Skeletal muscle tissue (tissue), 4 donors: Measurements from ENCODE around the gene KXD1. TPM values are rescaled to one million over a fixed set of nuclear protein-coding genes. Genes with fewer than 3 reads are reported as not detected.
A peak's percentile ranks its signal among the peaks of the same experiment; 100 is the strongest.
"Not testable (repeated sequence)": the region's sequence is repeated elsewhere in the genome, so short reads cannot be mapped to it uniquely, and the experiment has no call there.

Source experiments
- H3K27ac ChIP-seq: one replicate; pipeline ENCODE4 v1.7.0; 2013; ENCODE audit warnings: mild to moderate bottlenecking, low read depth, low read length, inconsistent platforms
- H3K27me3 ChIP-seq, 3 donors: one replicate each; pipeline ENCODE4 v1.7.0; 2013; ENCODE audit warnings: low read length in 3 of 3; ENCODE audit not compliant: control insufficient read depth in 3 of 3, insufficient read depth in 3 of 3
- H3K36me3 ChIP-seq, 3 donors: one replicate each; pipeline ENCODE4 v1.7.0; 2013; ENCODE audit warnings: low read length in 3 of 3; ENCODE audit not compliant: control insufficient read depth in 3 of 3, insufficient read depth in 3 of 3
- H3K4me1 ChIP-seq, 3 donors: one replicate each; pipeline ENCODE4 v1.7.0; 2013; ENCODE audit warnings: low read length in 3 of 3, mild to moderate bottlenecking in 3 of 3; ENCODE audit not compliant: control insufficient read depth in 3 of 3, insufficient read depth in 3 of 3
- H3K4me3 ChIP-seq, 3 donors: one replicate each; pipeline ENCODE4 v1.7.0; 2013; ENCODE audit warnings: low read length in 3 of 3
- H3K9ac ChIP-seq, 3 donors: one replicate each; pipeline ENCODE4 v1.7.0; 2013; ENCODE audit warnings: low read length in 3 of 3, mild to moderate bottlenecking in 3 of 3, moderate library complexity in 2 of 3, low read depth in 1 of 3
- H3K9me3 ChIP-seq, 3 donors: one replicate each; pipeline ENCODE4 v1.7.0; 2013; ENCODE audit warnings: low read length in 3 of 3; ENCODE audit not compliant: control insufficient read depth in 3 of 3
- total RNA-seq: library from RNA; depleted of rRNA; stranded (reverse); fragments of >200 nt; gene quantifications from one replicate; pipeline ENCODE4 v1.2.3, GENCODE V29; 2014
- donor health status: Osteomylitis.

KXD1 gene
- total RNA-seq, 1 donor from 2014 or later = 36.0 TPM

DNA sequence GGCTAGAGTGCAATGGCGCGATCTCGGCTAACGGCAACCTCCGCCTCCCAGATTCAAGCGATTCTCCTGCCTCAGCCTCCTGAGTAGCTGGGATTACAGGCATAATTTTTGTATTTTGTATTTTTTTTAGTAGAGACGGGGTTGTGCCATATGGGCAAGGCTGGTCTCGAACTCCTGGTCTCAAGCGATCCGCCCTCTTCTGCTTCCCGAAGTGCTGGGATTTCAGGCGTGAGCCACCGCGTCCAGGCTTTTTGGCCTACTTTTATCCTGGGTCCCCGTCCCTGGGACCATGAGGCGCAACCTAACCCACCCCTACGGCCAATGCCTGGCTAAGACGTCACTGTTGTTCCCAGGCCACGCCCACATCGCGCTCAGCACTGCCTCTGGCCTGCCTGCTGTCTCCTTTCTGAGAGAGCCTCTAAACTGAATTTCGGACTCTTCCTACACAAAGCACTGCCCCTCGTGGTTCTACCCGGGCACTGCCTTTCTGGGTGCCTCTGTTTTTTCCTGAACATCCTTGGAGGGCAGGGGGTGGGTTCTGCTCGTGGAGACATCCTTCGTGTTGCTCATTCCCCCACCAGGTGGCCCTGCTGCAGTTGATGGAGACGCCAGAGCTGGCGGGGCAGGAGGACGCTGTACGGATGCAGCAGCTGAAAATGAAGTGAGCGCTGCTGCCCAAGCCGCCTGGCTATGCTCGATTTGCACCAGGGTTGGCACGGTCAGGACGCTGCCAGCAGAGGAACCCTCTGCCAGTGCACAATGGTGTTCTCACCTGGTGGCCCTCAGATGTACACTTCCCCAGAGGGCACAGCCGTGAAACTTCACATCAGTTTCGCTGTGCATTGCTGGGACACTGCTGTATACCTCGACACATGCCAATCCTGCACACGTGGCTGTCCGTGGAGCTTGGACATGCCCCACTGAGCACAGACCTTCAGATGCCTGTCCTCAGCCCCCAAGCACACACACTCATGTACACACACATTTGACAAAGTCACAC lies 32.9 kb downstream of the KXD1 start:
- Histone ChIP-seq H3K27ac (no peak overlapping the region), H3K4me3 (peak overlapping the region in 2 of 3 donors; percentile 11 to 87), H3K9ac (peak overlapping the region in 1 of 3 donors; percentile 96), H3K9me3 (no peaks in the 10 kb centered on the region), H3K4me1 (peaks cover 37 to 52% (median 49%) of the 10 kb centered on the region in 3 donors), H3K27me3 (peaks cover 0 to 4% (median 3%) of the 10 kb centered on the region in 3 donors), H3K36me3 (peaks cover 3 to 13% (median 6%) of the 10 kb centered on the region in 3 donors)

DNA sequence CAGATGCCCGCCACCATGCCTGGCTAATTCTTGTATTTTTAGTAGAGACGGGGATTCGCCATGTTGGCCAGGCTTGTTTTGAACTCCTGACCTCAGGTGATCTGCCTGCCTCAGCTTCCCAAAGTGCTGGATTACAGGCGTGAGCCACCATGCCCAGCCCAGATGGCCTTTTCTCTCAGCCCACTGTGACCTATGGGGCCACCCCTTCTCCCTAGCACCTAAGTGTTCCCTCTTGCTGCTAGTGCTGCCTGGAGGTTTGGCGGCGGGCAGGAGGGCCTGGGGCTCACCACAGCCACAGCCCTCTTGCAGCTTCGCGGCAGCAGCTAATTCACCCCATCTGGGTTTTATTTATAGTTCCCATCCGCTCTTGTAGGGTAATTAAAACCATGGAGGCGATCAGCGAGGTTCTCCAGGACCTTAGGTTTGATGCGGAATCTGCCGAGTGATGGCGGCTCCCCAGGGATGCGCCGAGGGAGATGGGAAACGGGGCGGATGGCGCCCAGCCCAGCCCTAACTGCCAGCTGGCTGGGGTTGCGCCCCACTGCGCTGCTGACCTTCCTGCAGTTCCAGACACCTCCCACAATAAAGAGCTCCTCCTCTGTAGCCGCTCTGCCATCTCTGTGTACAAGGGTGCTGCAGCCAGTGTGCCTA lies 34.2 kb downstream of the KXD1 start:
- H3K27me3 ChIP-seq = peaks cover 0 to 8% (median 6%) of the 10 kb centered on the region in 3 donors
- H3K27ac ChIP-seq = no peak overlapping the region
- no peaks in the 10 kb centered on the region for H3K9me3 ChIP-seq
- no peak overlapping the region for H3K4me3 ChIP-seq
- peaks cover 37 to 53% (median 49%) of the 10 kb centered on the region in 3 donors for H3K4me1 ChIP-seq
- no peak overlapping the region for H3K9ac ChIP-seq
- peaks cover 3 to 13% (median 6%) of the 10 kb centered on the region in 3 donors for H3K36me3 ChIP-seq

DNA sequence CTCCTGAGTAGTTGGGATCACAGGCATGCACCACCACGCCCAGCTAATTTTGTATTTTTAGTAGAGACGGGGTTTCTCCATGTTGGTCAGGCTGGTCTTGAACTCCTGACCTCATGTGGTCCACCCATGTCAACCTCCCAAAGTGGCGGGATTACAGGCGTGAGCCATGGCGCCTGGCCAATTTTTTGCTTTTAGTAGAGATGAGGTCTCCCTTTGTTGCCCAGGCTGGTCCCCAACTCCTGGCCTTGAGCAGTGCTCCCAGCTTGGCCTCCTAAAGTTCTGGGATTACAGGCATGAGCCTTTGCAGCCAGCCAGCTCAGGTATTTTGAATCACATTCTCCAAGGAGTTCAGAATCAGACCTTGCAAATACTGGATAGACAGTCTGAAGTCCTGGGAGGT lies 35.1 kb downstream of the KXD1 start:
- H3K27me3 ChIP-seq = peaks cover 0 to 13% (median 11%) of the 10 kb centered on the region in 3 donors
- not testable (repeated sequence) for H3K4me3 ChIP-seq, H3K27ac ChIP-seq, H3K9me3 ChIP-seq, H3K9ac ChIP-seq
- H3K4me1 ChIP-seq = peaks cover 35 to 52% (median 48%) of the 10 kb centered on the region in 3 donors
- peaks cover 3 to 13% (median 6%) of the 10 kb centered on the region in 3 donors for H3K36me3 ChIP-seq

DNA sequence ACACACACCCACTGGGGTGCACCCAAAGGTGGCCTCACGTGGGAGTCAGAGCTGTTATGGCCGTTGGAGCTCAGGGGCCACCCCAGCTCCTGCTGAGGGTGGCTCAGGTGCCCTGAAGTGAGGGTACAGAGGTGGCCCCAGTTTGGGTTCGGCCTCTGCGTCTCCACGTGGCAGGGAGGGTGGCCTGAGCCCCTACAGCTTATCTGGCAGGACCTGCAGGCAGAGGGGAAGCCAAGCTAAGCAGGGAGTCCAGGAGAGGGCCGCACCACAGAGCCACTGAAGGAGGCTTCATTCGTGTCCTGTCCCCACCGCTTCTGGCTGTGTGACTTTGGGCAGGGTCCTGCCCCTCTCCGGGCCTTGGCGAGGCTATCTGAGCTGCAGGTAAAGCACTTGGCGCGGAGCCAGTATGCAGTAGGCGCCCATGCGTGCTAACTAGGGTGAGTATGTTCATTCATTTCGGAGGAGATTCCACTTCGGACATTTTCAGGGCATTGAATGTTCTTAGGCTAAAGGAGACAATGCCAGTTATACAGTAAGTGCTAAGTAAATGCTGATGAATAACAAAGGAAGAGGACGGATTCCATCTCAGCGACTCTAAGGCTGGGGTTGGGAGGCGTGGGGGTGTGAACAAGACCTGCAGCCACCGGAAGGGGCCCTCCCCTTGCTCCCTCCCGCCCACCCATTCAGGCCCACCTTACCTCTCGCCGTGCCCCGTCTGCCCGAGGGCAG lies 35.9 kb downstream of the KXD1 start:
- Histone ChIP-seq H3K36me3 (peaks cover 3 to 13% (median 6%) of the 10 kb centered on the region in 3 donors), H3K9me3 (no peaks in the 10 kb centered on the region), H3K4me3 (no peak overlapping the region), H3K27ac (no peak overlapping the region), H3K9ac (no peak overlapping the region), H3K27me3 (peaks cover 3 to 19% (median 15%) of the 10 kb centered on the region in 3 donors), H3K4me1 (peaks cover 27 to 44% (median 40%) of the 10 kb centered on the region in 3 donors)

GRCh38 chr19:18594096-18594823 lies 36.6 kb downstream of the KXD1 start:
- H3K27me3 ChIP-seq = peaks cover 9 to 24% (median 21%) of the 10 kb centered on the region in 3 donors
- H3K4me1 ChIP-seq = peaks cover 25 to 37% (median 36%) of the 10 kb centered on the region in 3 donors
- H3K9me3 ChIP-seq = no peaks in the 10 kb centered on the region
- peak overlapping the region; percentile 32 to 45 (median 33) for H3K9ac ChIP-seq
- H3K27ac ChIP-seq = no peak overlapping the region
- peaks cover 3 to 13% (median 6%) of the 10 kb centered on the region in 3 donors for H3K36me3 ChIP-seq
- H3K4me3 ChIP-seq = peak overlapping the region; percentile 48 to 57 (median 54)

DNA sequence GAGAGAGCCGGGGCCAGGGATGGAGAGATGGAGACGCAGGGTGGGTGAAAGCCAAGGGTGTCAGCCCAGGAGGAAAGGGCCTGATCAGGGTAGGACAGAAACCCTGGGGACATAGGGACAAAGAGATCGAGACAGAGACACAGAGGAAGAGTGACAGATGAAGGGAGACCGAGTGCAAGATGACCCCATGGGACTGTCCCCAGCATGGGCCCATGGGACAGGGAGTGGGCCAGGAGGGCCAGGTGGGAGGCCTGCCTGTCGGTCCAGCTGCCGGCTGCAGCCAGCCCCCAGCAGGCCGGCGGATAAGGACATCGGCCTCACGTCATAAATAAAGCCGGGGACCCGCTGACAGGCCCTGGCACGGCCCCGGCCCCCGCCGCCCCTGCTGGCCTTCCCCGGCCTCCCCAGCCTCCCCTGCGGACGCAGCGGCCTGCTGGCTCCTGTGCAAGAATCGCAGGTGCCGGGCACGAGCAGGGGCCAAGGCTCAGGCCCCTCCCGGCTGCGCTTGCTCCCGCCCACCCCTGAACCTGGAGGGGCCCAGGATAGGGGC lies 37.2 kb downstream of the KXD1 start:
- H3K4me1 ChIP-seq = peaks cover 18 to 31% (median 30%) of the 10 kb centered on the region in 3 donors
- peak overlapping the region; percentile 32 to 45 (median 33) for H3K9ac ChIP-seq

DNA sequence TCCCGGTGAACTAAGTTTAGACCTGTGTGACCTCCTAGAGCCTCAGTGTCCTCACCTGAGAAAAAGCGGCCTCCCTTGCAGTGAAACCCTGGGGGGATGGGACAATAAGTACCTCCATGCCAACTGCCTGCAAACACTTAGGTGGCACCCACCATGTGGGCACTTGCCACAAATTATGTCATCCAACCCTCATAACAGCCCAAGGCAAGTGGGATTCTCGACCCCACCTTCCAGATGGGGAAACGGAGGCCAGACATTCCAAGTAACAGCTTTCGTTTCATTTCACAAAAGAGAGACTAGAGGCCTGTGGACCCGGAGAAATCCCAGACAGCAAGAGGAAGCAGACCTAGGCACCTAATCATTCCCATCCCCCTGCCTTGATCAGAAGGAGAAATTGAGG lies 37.8 kb downstream of the KXD1 start:
- Histone ChIP-seq H3K9ac (peak overlapping the region in 1 of 3 donors; percentile 1), H3K27ac (no peak overlapping the region), H3K27me3 (peaks cover 10 to 29% (median 27%) of the 10 kb centered on the region in 3 donors), H3K4me3 (no peak overlapping the region), H3K36me3 (peaks cover 3 to 10% (median 6%) of the 10 kb centered on the region in 3 donors), H3K9me3 (no peaks in the 10 kb centered on the region), H3K4me1 (peaks cover 14 to 25% (median 24%) of the 10 kb centered on the region in 3 donors)

More for the DNA sequence above, 37.2 kb downstream of the KXD1 start:
- peaks cover 3 to 13% (median 6%) of the 10 kb centered on the region in 3 donors for H3K36me3 ChIP-seq
- no peaks in the 10 kb centered on the region for H3K9me3 ChIP-seq
- H3K27ac ChIP-seq = no peak overlapping the region
- H3K27me3 ChIP-seq = peaks cover 10 to 29% (median 27%) of the 10 kb centered on the region in 3 donors
- H3K4me3 ChIP-seq = peak overlapping the region; percentile 48 to 57 (median 54)

GRCh38 chr19:18596752-18597157 lies 39.1 kb downstream of the KXD1 start:
- Histone ChIP-seq H3K36me3 (peaks cover 0 to 3% (median 0%) of the 10 kb centered on the region in 3 donors), H3K4me3 (no peak overlapping the region), H3K4me1 (peaks cover 13 to 21% (median 17%) of the 10 kb centered on the region in 3 donors), H3K27ac (no peak overlapping the region), H3K9me3 (no peaks in the 10 kb centered on the region), H3K27me3 (peaks cover 12 to 29% (median 27%) of the 10 kb centered on the region in 3 donors), H3K9ac (no peak overlapping the region)
